Activated B cell treated with CpG ODN at 0.5 μM for 24 hours (primary cell): Measurements from ENCODE around the gene KCNH6. TPM values are rescaled to one million over a fixed set of nuclear protein-coding genes. Genes with fewer than 3 reads are reported as not detected.

Experiments used
- ATAC-seq: fragments of 200-7000 bp; cut with Tn5 transposase; one replicate; pipeline ENCODE4 v1.10.0; 2021; ENCODE audit warnings: low read depth, mild to moderate bottlenecking, moderate library complexity
- CTCF ChIA-PET: fragments of 350-600 bp; sonication (Branson Sonifier 250); formaldehyde crosslinking; loops from one replicate; lab custom pipeline; 2021; ENCODE audit warnings: antibody characterized with exemption; lab: Charles Lee
- POLR2A ChIA-PET: fragments of 350-600 bp; sonication (Branson Sonifier 250); formaldehyde crosslinking; loops from one replicate; lab custom pipeline; 2021; ENCODE audit warnings: antibody characterized with exemption; lab: Charles Lee
- DNase-seq: peaks from one replicate; pipeline ENCODE4 v3.0.0; 2022
- H3K27ac Mint-ChIP-seq: one replicate; pipeline ENCODE4 v1.8.0; 2020; ENCODE audit warnings: mixed read lengths
- H3K27me3 Mint-ChIP-seq: one replicate; pipeline ENCODE4 v1.8.0; 2021; ENCODE audit warnings: mixed read lengths
- H3K36me3 Mint-ChIP-seq: one replicate; pipeline ENCODE4 v1.8.0; 2021; ENCODE audit warnings: low read depth, mixed read lengths
- H3K4me1 Mint-ChIP-seq: one replicate; pipeline ENCODE4 v1.8.0; 2021; ENCODE audit warnings: mixed read lengths
- H3K4me3 Mint-ChIP-seq: one replicate; pipeline ENCODE4 v1.8.0; 2020; ENCODE audit warnings: mild to moderate bottlenecking, mixed read lengths
- H3K9me3 Mint-ChIP-seq: one replicate; pipeline ENCODE4 v1.8.0; 2020; ENCODE audit warnings: mixed read lengths
- intact Hi-C: fragments of 100-400 bp; cut with micrococcal nuclease; formaldehyde crosslinking; loops from one replicate; pipeline ENCODE4 v1.15.1; 2024
- total RNA-seq: library from RNA; stranded (reverse); gene quantifications from 2 replicates; pipeline ENCODE4 v1.2.3, GENCODE V29; 2022
- TF ChIP-seq, protein P1 (sequence below): fragments of 200-600 bp; IDR thresholded peaks from one replicate; pipeline ENCODE4 v1.8.0; 2022; ENCODE audit warnings: antibody characterized with exemption, mild to moderate bottlenecking

KCNH6 gene
- total RNA-seq, 1 donor from 2014 or later: not detected

DNA sequence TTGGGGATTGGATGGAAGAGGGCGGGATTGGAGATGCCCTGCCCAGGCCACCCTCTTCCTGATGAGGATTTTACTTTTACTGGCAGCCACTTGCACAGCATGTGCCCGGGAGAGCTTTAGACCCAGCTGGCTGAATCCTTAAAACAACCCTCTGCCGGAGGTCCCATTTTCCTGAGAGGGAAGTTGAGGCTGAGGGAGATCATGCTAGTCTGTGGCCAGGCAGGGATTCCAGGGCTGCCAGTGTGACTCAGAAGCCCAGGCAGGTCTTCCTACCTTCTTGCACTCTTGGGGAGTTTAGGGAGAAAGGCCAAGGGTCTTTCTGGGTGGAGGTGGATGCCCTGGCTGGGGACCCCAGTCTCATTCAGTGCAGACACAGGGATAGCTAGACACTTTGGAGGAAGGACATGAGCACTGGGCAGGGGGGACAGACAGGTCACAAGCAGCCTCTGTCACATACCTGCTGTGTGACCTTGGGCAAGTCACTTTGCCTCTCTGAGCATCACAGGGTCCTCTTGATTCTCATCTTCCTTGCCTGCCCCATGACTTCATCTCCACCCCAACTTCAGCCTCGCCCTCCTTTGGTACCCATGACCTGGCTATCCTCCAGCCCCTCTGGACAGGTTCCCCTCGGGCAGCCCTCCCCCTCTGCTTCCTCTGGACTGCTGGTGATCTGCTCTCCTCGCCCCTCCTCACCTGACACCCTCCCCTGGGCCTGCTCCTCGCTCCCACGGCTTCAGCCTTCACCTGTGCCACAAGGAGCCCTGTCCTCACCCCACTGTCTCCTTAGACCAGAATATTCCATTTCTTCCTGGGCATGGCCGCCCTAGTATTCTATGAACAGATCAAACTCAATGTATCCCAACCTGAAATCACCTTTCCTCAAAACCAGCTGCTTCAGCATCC lies 15.8 kb downstream of the KCNH6 start:
- Mint-ChIP-seq H3K4me3 (peak overlapping the region; percentile 32), H3K27ac (no peak overlapping the region), H3K9me3 (no peaks in the 10 kb centered on the region), H3K27me3 (peaks cover 38% of the 10 kb centered on the region), H3K4me1 (peaks cover 6% of the 10 kb centered on the region), H3K36me3 (no peaks in the 10 kb centered on the region)
- ChIA-PET CTCF (no interaction called here), POLR2A (no interaction called here)
- DNase-seq: no peak
- intact Hi-C loops: no loop called here
- TF ChIP-seq, protein P1, sequence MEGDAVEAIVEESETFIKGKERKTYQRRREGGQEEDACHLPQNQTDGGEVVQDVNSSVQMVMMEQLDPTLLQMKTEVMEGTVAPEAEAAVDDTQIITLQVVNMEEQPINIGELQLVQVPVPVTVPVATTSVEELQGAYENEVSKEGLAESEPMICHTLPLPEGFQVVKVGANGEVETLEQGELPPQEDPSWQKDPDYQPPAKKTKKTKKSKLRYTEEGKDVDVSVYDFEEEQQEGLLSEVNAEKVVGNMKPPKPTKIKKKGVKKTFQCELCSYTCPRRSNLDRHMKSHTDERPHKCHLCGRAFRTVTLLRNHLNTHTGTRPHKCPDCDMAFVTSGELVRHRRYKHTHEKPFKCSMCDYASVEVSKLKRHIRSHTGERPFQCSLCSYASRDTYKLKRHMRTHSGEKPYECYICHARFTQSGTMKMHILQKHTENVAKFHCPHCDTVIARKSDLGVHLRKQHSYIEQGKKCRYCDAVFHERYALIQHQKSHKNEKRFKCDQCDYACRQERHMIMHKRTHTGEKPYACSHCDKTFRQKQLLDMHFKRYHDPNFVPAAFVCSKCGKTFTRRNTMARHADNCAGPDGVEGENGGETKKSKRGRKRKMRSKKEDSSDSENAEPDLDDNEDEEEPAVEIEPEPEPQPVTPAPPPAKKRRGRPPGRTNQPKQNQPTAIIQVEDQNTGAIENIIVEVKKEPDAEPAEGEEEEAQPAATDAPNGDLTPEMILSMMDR: no peak
- ATAC-seq: no peak

DNA sequence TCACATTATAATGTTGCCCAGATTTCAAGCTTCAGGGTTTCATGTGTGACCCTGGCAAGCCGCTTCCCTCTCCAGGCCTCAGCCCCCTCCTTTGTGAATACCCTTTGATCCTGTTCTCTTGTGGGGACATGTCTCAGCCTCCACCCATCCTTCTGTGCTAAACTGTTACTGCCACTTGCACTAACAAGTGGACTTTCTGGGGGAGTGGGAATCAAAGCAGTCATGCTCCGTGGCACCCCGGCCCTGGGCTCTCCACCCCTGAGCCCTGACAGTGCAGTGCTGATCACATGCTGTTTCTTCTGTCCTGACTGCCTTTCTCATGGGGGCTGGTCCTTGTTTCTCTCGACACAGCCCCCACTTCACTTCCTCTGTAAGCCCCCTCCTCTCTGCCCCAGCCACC lies 17.4 kb downstream of the KCNH6 start:
- DNase-seq (no peak), ATAC-seq (no peak)
- Mint-ChIP-seq H3K27ac (no peak overlapping the region), H3K4me1 (peaks cover 6% of the 10 kb centered on the region), H3K36me3 (no peaks in the 10 kb centered on the region), H3K4me3 (no peak overlapping the region), H3K27me3 (peaks cover 30% of the 10 kb centered on the region), H3K9me3 (no peaks in the 10 kb centered on the region)
- CTCF ChIA-PET: no interaction called here
- POLR2A ChIA-PET: no interaction called here
- TF ChIP-seq, protein P1: no peak
- intact Hi-C loops: no loop called here

- CTCF ChIA-PET: no interaction called here
- no peaks in the 10 kb centered on the region for H3K36me3 Mint-ChIP-seq
- intact Hi-C loops: no loop called here
Measured at GRCh38 chr17:63542218-63542545, 19.0 kb downstream of the KCNH6 start.

DNA sequence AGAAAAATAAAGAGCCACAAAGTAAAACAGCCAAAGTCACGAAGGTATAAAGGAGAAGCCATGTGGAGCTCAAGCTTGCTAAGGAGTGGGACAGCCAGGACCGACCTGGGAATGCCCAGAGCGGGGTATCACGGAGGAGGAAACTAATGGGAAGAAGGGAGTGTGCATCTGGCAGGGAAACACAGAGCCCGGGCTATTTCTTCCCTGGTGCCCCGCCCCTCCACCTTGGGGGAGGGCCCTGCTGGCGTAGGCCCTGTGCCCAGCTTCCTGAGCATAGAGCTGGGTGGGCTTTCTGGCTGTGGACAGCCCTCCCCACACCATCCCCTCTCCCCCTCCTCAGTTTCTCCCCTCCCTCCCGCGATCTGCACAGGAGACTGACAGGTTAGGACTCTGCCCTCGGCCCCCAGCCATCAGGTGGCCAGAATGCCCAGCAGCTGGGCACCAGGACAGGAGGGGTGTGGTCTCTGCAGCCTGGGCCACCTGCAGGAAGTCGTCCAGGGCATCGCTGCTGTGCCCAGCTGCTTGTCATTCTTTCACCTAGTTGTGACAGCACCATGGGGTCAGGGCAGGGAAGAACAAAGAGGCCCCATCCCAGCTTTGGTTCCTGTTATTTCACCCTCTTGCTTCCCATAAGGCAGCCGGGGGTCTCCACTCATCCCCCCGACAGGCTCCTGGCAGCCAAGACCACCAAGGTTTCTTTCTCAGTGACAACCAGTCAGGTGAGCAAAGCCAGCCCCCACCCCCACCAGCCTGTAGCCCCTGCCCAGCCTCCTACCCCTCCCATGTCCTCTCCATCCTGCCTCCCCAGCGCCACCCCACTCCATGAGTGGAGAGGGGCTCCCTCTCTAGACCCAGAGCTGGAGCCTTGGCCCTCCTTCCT lies 20.0 kb downstream of the KCNH6 start:
- no peak for DNase-seq
- intact Hi-C loops: no loop called here
- Mint-ChIP-seq H3K27ac (no peak overlapping the region), H3K4me1 (peaks cover 4% of the 10 kb centered on the region), H3K9me3 (no peaks in the 10 kb centered on the region), H3K4me3 (no peak overlapping the region), H3K27me3 (peaks cover 20% of the 10 kb centered on the region), H3K36me3 (no peaks in the 10 kb centered on the region)
- ChIA-PET POLR2A (no interaction called here), CTCF (no interaction called here)
- TF ChIP-seq, protein P1: no peak
- ATAC-seq: no peak

More at GRCh38 chr17:63542218-63542545, 19.0 kb downstream of the KCNH6 start:
- POLR2A ChIA-PET: no interaction called here
- H3K4me1 Mint-ChIP-seq: peaks cover 6% of the 10 kb centered on the region
- TF ChIP-seq, protein P1: no peak
- H3K27ac Mint-ChIP-seq: no peak overlapping the region
- H3K9me3 Mint-ChIP-seq: no peaks in the 10 kb centered on the region
- DNase-seq (no peak), ATAC-seq (no peak)
- peaks cover 24% of the 10 kb centered on the region for H3K27me3 Mint-ChIP-seq
- no peak overlapping the region for H3K4me3 Mint-ChIP-seq
